GM18868 (cell line): ENCODE data around the gene DELE1.
A peak's percentile ranks its signal among the peaks of the same experiment; 100 is the strongest.

ENCODE experiments used
- ATAC-seq: cut with Tn5 transposase; IDR thresholded peaks from one replicate; pipeline ENCODE4 v1.9.1; 2021; ENCODE audit warnings: mild to moderate bottlenecking, moderate library complexity; ENCODE audit not compliant: unreplicated experiment

DELE1 gene, protein sequence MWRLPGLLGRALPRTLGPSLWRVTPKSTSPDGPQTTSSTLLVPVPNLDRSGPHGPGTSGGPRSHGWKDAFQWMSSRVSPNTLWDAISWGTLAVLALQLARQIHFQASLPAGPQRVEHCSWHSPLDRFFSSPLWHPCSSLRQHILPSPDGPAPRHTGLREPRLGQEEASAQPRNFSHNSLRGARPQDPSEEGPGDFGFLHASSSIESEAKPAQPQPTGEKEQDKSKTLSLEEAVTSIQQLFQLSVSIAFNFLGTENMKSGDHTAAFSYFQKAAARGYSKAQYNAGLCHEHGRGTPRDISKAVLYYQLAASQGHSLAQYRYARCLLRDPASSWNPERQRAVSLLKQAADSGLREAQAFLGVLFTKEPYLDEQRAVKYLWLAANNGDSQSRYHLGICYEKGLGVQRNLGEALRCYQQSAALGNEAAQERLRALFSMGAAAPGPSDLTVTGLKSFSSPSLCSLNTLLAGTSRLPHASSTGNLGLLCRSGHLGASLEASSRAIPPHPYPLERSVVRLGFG

GRCh38 chr5:141923448-141924313 is at the start of gene DELE1:
Gene DELE1 (plus strand): TSS chr5:141923871. CDS start chr5:141923942, 71 bp downstream.
- ATAC-seq, result peak; percentile 97

- ATAC-seq, result no peak
Measured at GRCh38 chr5:141873933-141874261, 49.8 kb upstream of the DELE1 start.

- ATAC-seq, result no peak
Measured at GRCh38 chr5:141874262-141874964, 49.3 kb upstream of the DELE1 start.

DNA sequence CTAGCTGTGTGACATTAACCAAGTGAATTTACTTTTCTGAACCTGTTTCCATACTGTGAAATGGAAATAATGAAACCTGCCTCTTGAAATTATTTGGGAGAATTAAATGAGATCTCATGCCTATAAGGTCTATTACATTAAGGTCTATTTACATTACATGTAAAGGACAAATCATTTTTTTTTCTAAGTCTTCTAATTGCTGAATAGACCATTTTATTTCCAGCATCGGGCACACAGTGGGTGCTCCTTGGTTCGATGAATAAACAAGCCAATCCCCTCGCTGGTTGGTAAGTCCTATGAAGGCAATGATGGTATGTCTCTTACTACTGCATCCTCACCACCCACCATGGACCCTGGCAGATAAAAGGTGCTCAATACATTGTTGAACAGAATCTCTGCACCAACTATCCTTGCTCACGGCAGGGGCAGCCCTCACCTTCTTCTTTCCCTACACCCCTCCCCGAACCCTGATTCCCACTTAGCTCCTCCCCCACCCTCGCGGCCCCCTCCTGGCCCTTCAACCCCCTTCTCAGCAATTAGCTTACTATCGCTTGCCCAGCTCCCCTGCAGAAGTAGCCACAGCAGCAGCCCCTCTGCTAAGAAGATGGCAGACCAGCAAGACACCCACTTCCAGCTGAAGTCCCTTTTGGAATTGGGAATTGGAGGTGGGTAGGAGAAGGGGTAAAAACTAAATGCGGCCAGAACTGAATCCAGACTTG is 48.5 kb upstream of the DELE1 start:
- ATAC-seq, result no peak

DNA sequence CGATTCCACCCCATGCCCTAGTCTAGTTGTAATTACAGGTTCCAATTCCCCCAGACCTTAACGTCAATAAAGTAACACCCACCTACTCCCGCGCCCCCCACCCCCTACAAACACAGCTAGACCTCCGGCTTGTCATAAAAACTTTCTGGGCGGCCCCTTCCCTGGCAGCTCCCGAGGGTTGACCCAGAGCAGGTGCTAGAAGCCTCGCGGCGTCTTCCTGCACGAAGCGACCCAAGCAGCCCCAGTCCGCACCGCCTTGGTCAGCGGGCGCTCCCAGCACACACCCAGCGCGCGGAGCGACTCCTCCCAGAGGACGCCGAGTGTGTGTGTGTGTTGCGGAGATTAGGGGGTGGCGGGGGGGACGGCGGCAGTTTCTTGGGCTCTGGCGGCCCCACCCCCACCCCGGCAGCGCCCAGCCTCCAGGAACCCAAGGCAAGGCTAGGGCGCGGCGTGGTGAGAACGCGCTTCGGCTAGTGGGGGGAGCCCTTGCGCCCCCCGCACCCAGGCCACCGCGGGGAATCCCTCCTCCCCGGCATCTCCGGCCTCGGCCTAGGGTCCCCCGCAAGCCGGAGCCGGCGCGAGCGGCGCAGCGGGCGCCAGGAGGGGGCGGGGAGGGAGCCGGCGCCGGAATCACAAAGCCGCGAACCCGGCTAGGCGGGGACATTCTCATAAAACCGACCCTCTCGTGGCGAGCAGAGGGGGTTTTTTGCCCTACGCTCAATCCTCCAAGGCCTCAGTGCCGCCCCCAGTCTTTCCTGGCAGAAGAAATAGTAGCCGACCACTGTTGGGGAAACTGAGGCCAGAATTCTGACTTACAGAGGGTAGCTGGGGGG is 47.7 kb upstream of the DELE1 start:
- ATAC-seq, result no peak

GRCh38 chr5:141876628-141877355 is 46.9 kb upstream of the DELE1 start:
- no peak for ATAC-seq

DNA sequence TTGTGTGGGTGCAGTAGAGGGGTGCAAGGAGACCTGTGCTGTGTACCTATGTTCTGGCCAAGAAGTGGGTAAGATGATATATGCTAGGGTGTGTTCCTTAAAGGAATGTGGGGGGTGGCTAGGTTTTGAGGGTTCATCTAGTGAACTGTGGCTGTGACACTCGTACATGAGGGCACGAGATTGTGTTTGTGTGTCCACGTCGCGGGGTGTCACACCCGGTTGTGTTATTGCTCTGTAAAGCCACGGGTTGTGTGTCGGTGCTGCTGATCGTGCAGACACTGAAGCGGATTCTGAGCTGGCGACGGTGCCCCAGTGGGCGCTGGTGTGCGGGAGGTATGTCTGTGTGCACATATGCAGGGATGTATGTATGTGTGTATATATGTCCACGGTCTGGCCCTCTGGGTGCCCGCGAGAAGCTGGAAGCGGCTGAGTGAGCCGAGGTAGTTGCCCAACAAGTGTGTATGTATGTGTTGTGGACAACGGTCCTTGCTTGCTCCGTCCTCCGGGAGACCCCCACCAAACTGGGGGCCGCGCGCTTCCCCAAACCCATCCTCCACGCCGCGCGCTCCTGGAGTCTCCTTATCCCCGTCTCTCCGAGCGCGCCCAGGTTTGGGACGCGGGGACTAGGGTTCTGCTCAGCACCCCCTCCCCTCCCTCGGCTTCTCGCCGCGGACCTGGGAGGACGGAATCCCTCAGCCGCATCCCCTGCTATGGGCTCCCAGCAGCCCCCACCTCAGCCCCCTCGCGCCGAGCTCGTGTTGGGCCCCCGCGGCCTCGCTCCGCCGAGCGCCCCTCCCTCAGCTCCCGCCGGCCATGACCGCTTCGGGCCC is 46.1 kb upstream of the DELE1 start:
- ATAC-seq, result no peak

GRCh38 chr5:141878186-141878710 is 45.4 kb upstream of the DELE1 start, which contains the start of gene PCDH1:
Gene PCDH1 (minus strand): TSS chr5:141878410. CDS start chr5:141878262, 148 bp downstream.
- no peak for ATAC-seq

- peak; percentile 89 for ATAC-seq
Measured at GRCh38 chr5:141878711-141879425, 44.8 kb upstream of the DELE1 start.

GRCh38 chr5:141879426-141879759 is 44.3 kb upstream of the DELE1 start:
- ATAC-seq, result no peak

DNA sequence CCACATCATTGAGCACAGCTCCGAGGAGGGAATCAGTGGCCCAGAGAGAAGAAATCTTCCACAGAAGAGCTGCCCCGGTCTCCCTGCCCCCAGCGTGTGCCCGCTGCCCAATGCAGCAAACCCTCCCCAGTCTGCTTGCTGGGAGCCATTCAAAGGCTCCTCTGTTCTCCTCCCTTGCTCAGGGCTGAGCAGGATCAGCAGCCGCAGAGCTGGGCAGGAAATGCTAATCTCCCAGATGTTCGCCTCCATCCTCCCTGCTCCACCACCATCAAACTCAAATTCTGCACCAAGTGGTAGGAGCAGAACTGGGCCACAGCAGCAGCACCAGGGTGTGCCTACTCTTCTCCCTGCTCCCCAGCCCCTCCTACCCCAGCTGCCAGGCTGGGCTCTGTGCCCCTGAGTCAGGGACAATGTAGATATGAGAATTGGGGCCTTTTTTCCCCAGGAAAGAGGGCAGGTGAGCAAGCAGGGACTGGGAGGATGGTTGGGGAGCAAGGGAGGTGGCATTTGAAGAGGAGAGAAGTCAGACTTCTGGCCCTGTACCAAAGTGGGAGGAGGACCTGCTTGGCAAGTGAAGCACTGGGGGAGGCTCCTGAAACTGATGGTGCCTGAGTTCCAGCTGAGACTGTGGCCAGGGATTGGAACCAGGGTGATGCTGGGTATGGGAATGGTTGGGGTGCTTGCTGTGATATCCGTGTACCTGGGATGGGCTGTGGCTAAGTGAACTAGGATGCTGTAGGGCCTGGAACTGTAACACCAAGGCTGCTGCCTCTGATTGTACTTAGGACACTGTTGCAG is 43.5 kb upstream of the DELE1 start:
- no peak for ATAC-seq

GRCh38 chr5:141880961-141881801 is 42.5 kb upstream of the DELE1 start:
- no peak for ATAC-seq

DNA sequence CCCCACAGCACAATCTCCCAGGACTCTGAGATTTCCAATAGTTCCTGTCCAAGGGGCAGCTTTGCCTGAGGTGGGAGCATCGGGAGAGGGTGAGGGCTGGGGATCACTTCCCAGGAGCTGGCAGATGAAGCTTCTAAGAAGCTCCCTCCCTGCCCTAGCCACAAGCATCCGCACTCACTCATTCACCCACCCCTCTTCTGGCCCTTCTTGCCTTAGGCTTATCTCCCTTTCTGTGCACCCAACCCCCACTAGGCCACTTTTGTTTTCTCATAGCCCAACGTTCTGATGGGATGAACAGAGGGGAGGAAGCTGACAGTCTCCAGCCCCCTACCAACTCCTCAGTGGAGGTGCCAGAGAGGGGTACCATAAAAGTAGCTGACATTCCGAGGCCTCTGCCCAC is 41.8 kb upstream of the DELE1 start:
- no peak for ATAC-seq

DNA sequence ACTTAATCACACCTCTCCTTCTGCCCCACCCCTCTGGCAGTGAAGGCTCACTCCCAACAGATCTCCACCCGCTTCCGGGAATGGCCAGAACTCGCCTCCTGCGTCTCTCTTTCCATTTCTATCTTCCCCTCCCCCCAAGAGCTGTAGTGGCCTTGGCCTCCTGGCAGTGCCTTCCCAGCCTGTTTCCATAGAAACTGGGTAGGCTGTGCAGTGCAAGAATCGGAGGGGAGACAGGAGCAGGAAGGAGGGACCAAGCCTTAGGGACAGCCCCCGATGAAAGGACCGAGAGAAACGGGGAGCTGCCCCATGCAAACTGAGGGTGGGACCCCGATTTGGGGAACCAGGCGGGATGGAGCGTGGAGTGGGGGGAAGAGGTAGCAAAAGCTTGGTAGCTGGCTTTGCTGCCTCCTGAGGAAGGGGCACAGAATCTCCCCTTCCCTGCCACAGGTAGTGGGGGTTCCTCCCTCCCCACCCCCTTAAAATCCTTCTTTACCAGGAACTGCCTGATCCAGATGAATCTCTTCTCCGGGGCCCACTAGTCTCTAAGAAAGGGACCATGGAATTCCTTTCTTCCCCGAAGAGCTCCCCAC is 41.0 kb upstream of the DELE1 start:
- no peak for ATAC-seq

- no peak for ATAC-seq
Measured at GRCh38 chr5:141883184-141883891, 40.3 kb upstream of the DELE1 start.
